Embryonic facial prominence (tissue), 1 donor: ENCODE data around the gene ZNF487.

Experiments
- DNase-seq: peaks from one replicate; pipeline ENCODE4 v3.0.0-alpha.2; 2016; ENCODE audit errors: extremely low spot score

Gene ZNF487

DNA sequence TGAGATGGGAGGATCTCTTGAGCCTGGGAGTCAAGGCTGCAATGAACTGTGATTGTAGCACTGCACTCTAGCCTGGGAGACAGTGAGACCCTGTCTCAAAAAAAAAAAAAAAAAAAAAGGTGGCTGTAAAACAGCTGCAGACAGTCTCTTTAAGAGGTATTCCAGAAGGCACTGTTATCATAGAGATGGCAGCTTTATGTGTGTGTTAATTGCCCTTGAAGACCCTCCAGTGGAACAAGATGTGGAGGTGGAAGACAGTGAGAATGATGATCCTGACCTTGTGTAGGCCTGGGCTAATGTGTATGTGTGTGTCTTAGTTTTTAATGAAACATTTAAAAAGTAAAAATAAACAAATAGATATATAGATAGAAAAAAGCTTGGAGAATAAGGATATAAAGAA, 66.0 kb downstream of the ZNF487 start:
- no peak for DNase-seq

DNA sequence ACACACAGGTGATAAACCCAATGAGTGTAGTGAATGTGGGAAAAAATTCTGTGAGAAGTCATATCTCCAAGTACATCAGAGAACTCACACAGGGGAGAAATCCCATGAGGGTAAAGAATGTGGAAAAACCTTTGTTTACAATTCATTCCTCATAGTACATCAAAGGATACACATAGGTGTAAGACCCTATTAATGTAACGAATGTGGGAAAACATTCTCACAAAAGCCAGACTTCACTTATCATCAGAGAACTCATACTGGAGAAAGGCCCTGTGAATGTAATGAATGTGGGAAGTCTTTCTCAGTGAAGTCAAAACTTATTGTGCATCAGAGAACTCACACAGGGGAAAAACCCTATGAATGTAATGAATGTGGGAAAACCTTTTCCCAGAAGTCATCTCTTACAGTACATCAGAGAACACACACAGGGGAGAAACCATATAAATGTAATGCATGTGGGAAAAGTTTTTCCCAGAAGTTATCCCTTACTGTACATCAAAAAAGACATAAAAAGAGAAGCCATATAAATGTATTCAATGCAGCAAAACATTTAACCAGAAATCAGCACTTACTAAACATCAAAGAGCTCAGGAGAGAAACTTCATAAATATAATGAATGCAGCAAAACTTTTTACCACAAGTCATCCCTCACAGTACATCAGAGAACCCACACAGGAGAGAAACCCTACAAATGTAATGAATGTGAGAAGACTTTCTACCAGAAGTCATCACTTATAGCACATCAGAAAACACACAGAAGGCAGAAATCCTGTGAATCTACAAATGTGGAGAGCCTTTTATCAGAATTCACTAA, 87.7 kb downstream of the ZNF487 start:
- DNase-seq: no peak
